HG03575 (cell line): Measurements from ENCODE around the gene RIPPLY3.
"Not testable (repeated sequence)": the region's sequence is repeated elsewhere in the genome, so short reads cannot be mapped to it uniquely, and the experiment has no call there.

Experiments
- ATAC-seq: cut with Tn5 transposase; IDR thresholded peaks from one replicate; pipeline ENCODE4 v1.9.1; 2021; ENCODE audit not compliant: unreplicated experiment, insufficient number of reproducible peaks, low FRiP score; ENCODE audit errors: extremely low read depth

RIPPLY3 gene

GRCh38 chr21:37005548-37006485, 685 bp upstream of the RIPPLY3 start:
- ATAC-seq, result no peak

GRCh38 chr21:37008724-37009123, 2.2 kb downstream of the RIPPLY3 start:
- ATAC-seq, result no peak

- ATAC-seq, result no peak
Measured at GRCh38 chr21:37009740-37010341, 3.3 kb downstream of the RIPPLY3 start.

- no peak for ATAC-seq
Measured at GRCh38 chr21:37017951-37018679, 11.6 kb downstream of the RIPPLY3 start.

GRCh38 chr21:37026499-37026898, 20.0 kb downstream of the RIPPLY3 start:
- ATAC-seq, result no peak

- no peak for ATAC-seq
Measured at GRCh38 chr21:37028570-37028969, 22.1 kb downstream of the RIPPLY3 start.

GRCh38 chr21:37030864-37031263, 24.4 kb downstream of the RIPPLY3 start:
- no peak for ATAC-seq

- no peak for ATAC-seq
Measured at GRCh38 chr21:37032293-37032692, 25.8 kb downstream of the RIPPLY3 start.

- ATAC-seq, result no peak
Measured at GRCh38 chr21:37032877-37033471, 26.5 kb downstream of the RIPPLY3 start.

- ATAC-seq, result not testable (repeated sequence)
Measured at GRCh38 chr21:37034394-37034793, 27.9 kb downstream of the RIPPLY3 start.

- no peak for ATAC-seq
Measured at GRCh38 chr21:37036177-37036576, 29.7 kb downstream of the RIPPLY3 start.

GRCh38 chr21:37039411-37040075, 33.0 kb downstream of the RIPPLY3 start:
- ATAC-seq, result no peak

GRCh38 chr21:37040212-37040611, 33.7 kb downstream of the RIPPLY3 start:
- ATAC-seq, result no peak

GRCh38 chr21:37041706-37042271, 35.3 kb downstream of the RIPPLY3 start:
- no peak for ATAC-seq

- no peak for ATAC-seq
Measured at GRCh38 chr21:37043818-37044217, 37.3 kb downstream of the RIPPLY3 start.

GRCh38 chr21:37044643-37045042, 38.1 kb downstream of the RIPPLY3 start:
- ATAC-seq, result no peak

GRCh38 chr21:37045149-37045548, 38.6 kb downstream of the RIPPLY3 start:
- no peak for ATAC-seq

GRCh38 chr21:37045556-37045955, 39.1 kb downstream of the RIPPLY3 start:
- ATAC-seq, result no peak

GRCh38 chr21:37047079-37047478, 40.6 kb downstream of the RIPPLY3 start:
- no peak for ATAC-seq
